Natural killer cell (primary cell): ENCODE measurements around the gene DCDC2C. TPM values are rescaled to one million over a fixed set of nuclear protein-coding genes. Genes with fewer than 3 reads are reported as not detected.
"Not testable (repeated sequence)": the region's sequence is repeated elsewhere in the genome, so short reads cannot be mapped to it uniquely, and the experiment has no call there.

Experiments
- ATAC-seq, 3 donors: fragments of 150-1000 bp in 2 of 3; fragments of 200-7000 bp in 1 of 3; cut with Tn5 transposase; 1 replicate in 1 of 3; 2 replicates in 2 of 3; pipeline ENCODE4 v1.10.0; 2021; ENCODE audit warnings: mild to moderate bottlenecking in 2 of 3, moderate library complexity in 2 of 3
- DNase-seq, 2 donors: peaks; one replicate each; pipeline versions ENCODE4 v3.0.0 to v3.0.0-alpha.2; 2013 to 2021; ENCODE audit warnings: mixed read lengths in 1 of 2
- H3K27ac ChIP-seq: one replicate; pipeline ENCODE4 v1.5.1; 2013; ENCODE audit warnings: mild to moderate bottlenecking, low read length
- H3K27me3 ChIP-seq: one replicate; pipeline ENCODE4 v1.6.1; 2013; ENCODE audit warnings: low read length; ENCODE audit not compliant: control insufficient read depth, insufficient read depth
- H3K36me3 ChIP-seq: one replicate; pipeline ENCODE4 v1.6.1; 2013; ENCODE audit warnings: low read length; ENCODE audit not compliant: control insufficient read depth, insufficient read depth
- H3K4me1 ChIP-seq: one replicate; pipeline ENCODE4 v1.6.1; 2013; ENCODE audit warnings: low read length; ENCODE audit not compliant: control insufficient read depth, insufficient read depth
- H3K4me3 ChIP-seq: one replicate; pipeline ENCODE4 v1.5.1; 2013; ENCODE audit warnings: low read length
- H3K9me3 ChIP-seq: one replicate; pipeline ENCODE4 v1.6.1; 2013; ENCODE audit warnings: low read length; ENCODE audit not compliant: control insufficient read depth, insufficient read depth
- H3K27ac Mint-ChIP-seq, 2 donors: one replicate each; pipeline ENCODE4 v1.8.0; 2022; ENCODE audit warnings: mild to moderate bottlenecking in 2 of 2, mixed read lengths in 2 of 2, moderate library complexity in 1 of 2
- H3K27me3 Mint-ChIP-seq, 2 donors: one replicate each; pipeline ENCODE4 v1.8.0; 2022; ENCODE audit warnings: low read depth in 2 of 2, mixed read lengths in 2 of 2
- H3K36me3 Mint-ChIP-seq: one replicate; pipeline ENCODE4 v1.8.0; 2022; ENCODE audit warnings: mixed read lengths
- H3K4me1 Mint-ChIP-seq, 2 donors: one replicate each; pipeline ENCODE4 v1.8.0; 2022; ENCODE audit warnings: mixed read lengths in 2 of 2
- H3K4me3 Mint-ChIP-seq: one replicate; pipeline ENCODE4 v1.8.0; 2022; ENCODE audit warnings: mild to moderate bottlenecking, moderate library complexity, mixed read lengths
- H3K9me3 Mint-ChIP-seq, 2 donors: one replicate each; pipeline ENCODE4 v1.8.0; 2022; ENCODE audit warnings: mixed read lengths in 2 of 2
- WGBS: methylation state at CpG from one replicate; pipeline ENCODE4 v1.1.7; 2013; ENCODE audit warnings: missing lambda C conversion rate; ENCODE audit not compliant: insufficient coverage; 5-methylcytosine and 5-hydroxymethylcytosine counted together
- intact Hi-C: fragments of 100-400 bp; cut with micrococcal nuclease; formaldehyde crosslinking; loops from one replicate; pipeline ENCODE4 v1.14.2; 2022
- total RNA-seq, 4 donors: library from RNA; stranded (reverse); fragments of 120-200 nt in 1 of 4; gene quantifications; one replicate each; pipeline versions ENCODE4 v1.2.3 to v1.2.4, GENCODE V29; 2013 to 2022
- TF ChIP-seq, protein P1 (sequence below): fragments of 200-600 bp; IDR thresholded peaks from one replicate; pipeline ENCODE4 v1.8.0; 2022; ENCODE audit warnings: antibody characterized with exemption

Gene DCDC2C
- total RNA-seq, 3 donors from 2014 or later (not counting 1 experiment from before 2014, with no cell fraction given): not detected

DNA sequence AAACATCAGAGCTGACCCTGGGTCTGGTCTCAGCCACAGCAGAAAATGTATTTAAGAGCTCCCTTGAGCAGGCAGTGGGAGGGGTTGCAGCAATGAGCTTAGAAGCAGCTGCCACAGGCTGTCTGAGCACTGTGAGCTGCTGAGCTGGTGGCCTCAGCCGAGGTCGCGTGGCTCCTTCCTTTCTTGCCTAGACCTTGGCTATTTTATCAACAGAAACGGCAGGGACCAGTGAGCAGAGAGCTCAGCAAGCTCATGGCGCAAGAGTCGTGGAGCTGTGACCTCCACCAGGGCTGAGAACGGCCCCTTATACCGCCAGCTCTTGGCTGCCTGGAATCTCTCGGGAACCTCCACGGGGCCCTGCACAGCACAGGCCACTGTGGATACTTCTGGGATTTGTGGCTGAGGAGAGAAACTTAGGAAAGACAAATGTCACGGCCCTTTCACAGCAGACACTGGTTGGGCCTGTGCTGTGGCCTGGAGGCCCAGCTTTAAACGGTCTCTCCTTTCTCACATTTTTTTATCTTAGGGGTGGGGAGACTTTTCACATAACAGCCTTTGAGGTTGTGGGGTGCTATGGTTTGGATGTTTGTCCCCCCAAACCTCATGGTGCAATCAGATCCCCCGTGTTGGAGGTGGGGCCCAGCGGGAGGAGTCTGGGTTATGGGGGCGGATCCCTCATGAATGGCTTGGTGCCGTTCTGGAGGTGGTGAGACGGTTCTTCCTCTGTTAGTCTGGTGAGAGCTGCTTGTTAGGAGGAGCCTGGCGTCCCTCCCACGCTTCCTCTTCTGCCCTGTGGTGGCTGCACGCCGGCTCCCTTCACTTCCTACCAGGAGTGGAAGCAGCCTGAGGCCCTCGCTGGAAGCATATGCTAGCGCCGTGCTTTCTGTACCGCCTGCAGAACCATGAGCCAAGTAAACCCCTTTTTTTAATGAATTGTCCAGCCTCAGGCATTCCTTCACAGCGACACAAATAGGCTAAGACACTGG lies 43.6 kb upstream of the DCDC2C start:
- H3K27me3 Mint-ChIP-seq: peaks cover 0 to 2% of the 10 kb centered on the region in 2 donors
- no peaks in the 10 kb centered on the region for H3K9me3 Mint-ChIP-seq
- H3K36me3 ChIP-seq: no peaks in the 10 kb centered on the region
- no peaks in the 10 kb centered on the region for H3K4me1 ChIP-seq
- H3K9me3 ChIP-seq: no peaks in the 10 kb centered on the region
- ATAC-seq (no peak), DNase-seq (no peak)
- TF ChIP-seq, protein P1, sequence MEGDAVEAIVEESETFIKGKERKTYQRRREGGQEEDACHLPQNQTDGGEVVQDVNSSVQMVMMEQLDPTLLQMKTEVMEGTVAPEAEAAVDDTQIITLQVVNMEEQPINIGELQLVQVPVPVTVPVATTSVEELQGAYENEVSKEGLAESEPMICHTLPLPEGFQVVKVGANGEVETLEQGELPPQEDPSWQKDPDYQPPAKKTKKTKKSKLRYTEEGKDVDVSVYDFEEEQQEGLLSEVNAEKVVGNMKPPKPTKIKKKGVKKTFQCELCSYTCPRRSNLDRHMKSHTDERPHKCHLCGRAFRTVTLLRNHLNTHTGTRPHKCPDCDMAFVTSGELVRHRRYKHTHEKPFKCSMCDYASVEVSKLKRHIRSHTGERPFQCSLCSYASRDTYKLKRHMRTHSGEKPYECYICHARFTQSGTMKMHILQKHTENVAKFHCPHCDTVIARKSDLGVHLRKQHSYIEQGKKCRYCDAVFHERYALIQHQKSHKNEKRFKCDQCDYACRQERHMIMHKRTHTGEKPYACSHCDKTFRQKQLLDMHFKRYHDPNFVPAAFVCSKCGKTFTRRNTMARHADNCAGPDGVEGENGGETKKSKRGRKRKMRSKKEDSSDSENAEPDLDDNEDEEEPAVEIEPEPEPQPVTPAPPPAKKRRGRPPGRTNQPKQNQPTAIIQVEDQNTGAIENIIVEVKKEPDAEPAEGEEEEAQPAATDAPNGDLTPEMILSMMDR: no peak
- no peaks in the 10 kb centered on the region for H3K36me3 Mint-ChIP-seq
- no peak overlapping the region for H3K27ac Mint-ChIP-seq
- intact Hi-C loops: loop anchor here (10.0 kb wide), 1 partner anchor 1545 kb away; no protein-coding TSS in a partner anchor
- no peaks in the 10 kb centered on the region for H3K27me3 ChIP-seq
- no peak overlapping the region for H3K4me3 Mint-ChIP-seq
- 77% methylated on average over 25 of the region's 26 CpGs for WGBS
- H3K27ac ChIP-seq: no peak overlapping the region
- H3K4me1 Mint-ChIP-seq: no peaks in the 10 kb centered on the region
- no peak overlapping the region for H3K4me3 ChIP-seq

DNA sequence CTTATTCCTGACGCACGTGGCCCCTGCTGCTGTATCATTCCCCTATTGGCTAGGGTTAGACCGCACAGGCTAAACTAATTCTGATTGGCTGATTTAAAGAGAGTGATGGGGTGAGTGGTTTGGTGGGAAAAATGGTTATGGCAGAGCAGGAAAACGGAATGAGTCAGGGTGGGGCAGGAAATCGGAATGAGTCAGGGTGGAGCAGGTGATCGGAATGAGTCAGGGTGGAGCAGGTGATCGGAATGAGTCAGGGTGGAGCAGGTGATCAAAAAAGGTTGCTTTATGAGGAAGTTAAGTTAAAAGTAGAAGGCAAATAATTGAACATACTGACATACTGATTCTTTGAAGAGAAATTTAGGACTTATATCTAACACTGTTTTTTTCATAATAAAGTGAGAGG lies 42.7 kb upstream of the DCDC2C start:
- WGBS: 80% methylated on average over 7 of the region's 7 CpGs
- H3K4me3 ChIP-seq, H3K4me3 Mint-ChIP-seq, H3K9me3 ChIP-seq, H3K4me1 Mint-ChIP-seq, DNase-seq, H3K36me3 Mint-ChIP-seq, H3K9me3 Mint-ChIP-seq, H3K27me3 Mint-ChIP-seq, intact Hi-C loops, H3K27me3 ChIP-seq, H3K4me1 ChIP-seq, ATAC-seq, H3K27ac Mint-ChIP-seq, H3K27ac ChIP-seq, H3K36me3 ChIP-seq: not testable (repeated sequence)

DNA sequence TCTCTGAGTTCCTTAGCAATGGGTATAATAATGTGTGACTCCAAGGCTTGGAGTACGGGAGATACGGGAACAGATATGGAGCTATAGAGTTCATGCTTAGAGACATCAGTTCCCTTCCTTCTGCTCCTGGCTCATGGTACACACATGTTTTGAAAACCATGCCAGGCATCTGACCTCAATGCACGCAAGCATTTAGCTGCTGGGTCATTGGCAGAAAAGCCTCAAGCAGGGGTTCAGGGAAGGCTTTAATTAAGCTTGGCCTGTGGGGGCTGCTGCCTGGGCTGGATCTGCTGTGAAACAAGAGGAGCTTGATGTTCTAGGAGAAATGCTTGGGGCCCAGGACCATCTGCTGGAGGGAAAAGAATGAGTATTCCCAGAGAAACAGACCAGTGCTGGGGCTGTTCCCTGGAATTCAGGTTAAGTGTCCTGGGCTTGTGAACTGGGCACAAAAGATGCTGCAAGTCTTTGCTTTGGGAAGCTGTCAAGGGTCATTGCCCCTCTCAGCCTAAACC lies 42.2 kb upstream of the DCDC2C start:
- Mint-ChIP-seq H3K9me3 (no peaks in the 10 kb centered on the region), H3K27ac (no peak overlapping the region), H3K4me1 (no peaks in the 10 kb centered on the region), H3K36me3 (no peaks in the 10 kb centered on the region), H3K4me3 (no peak overlapping the region), H3K27me3 (peaks cover 0 to 2% of the 10 kb centered on the region in 2 donors)
- TF ChIP-seq, protein P1: no peak
- Histone ChIP-seq H3K27ac (no peak overlapping the region), H3K36me3 (no peaks in the 10 kb centered on the region), H3K9me3 (no peaks in the 10 kb centered on the region), H3K27me3 (no peaks in the 10 kb centered on the region), H3K4me3 (no peak overlapping the region), H3K4me1 (no peaks in the 10 kb centered on the region)
- no peak for DNase-seq
- intact Hi-C loops: no loop called here
- no peak for ATAC-seq
- WGBS: 91% methylated on average over 3 of the region's 3 CpGs

DNA sequence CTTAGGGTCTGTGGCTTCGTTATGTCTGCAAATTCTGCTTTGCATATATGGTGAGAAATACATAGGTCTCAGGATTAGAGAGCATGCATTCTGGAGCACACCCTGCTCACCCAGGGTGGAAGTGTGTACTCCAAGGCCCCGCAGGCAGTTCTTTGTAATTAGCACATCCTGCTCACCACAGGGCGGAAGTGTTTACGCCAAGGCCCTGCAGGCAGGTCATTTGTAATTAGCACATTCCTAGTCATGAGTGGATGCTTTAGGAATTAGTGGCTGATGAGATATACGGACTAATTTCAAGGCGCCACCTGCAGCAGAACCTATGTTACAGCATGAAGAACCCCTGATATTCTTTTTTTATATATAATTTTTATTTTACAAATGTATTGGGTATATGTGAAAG lies 41.1 kb upstream of the DCDC2C start:
- ATAC-seq: no peak
- H3K4me3 ChIP-seq: no peak overlapping the region
- no peaks in the 10 kb centered on the region for H3K4me1 Mint-ChIP-seq
- WGBS: 77% methylated on average over 4 of the region's 6 CpGs
- H3K4me1 ChIP-seq: no peaks in the 10 kb centered on the region
- H3K4me3 Mint-ChIP-seq: no peak overlapping the region
- no peak overlapping the region for H3K27ac ChIP-seq
- H3K27ac Mint-ChIP-seq: no peak overlapping the region
- intact Hi-C loops: no loop called here
- H3K9me3 ChIP-seq: no peaks in the 10 kb centered on the region
- H3K36me3 Mint-ChIP-seq: no peaks in the 10 kb centered on the region
- peaks cover 0 to 2% of the 10 kb centered on the region in 2 donors for H3K27me3 Mint-ChIP-seq
- TF ChIP-seq, protein P1: no peak
- no peaks in the 10 kb centered on the region for H3K36me3 ChIP-seq
- no peaks in the 10 kb centered on the region for H3K27me3 ChIP-seq
- H3K9me3 Mint-ChIP-seq: no peaks in the 10 kb centered on the region
- DNase-seq: no peak
